Measurements from ENCODE around the gene GBX2. TPM values are rescaled to one million over a fixed set of nuclear protein-coding genes. Genes with fewer than 3 reads are reported as not detected.

Gene GBX2
- total RNA-seq, 4 donors from 2014 or later: not detected

GRCh38 chr2:236119476-236119875 lies 48.7 kb downstream of the GBX2 start:
- Histone ChIP-seq H3K27me3 (no peaks in the 10 kb centered on the region), H3K27ac (no peak overlapping the region), H3K4me3 (no peak overlapping the region), H3K4me1 (peaks cover 0 to 8% (median 0%) of the 10 kb centered on the region in 4 donors), H3K36me3 (peaks cover 0 to 41% (median 7%) of the 10 kb centered on the region in 3 donors), H3K9me3 (no peaks in the 10 kb centered on the region)
- DNase-seq (ENCODE audit: low spot score in 2 of 2): no peak
- WGBS, 2 donors: 75 to 87% methylated on average over 10 to 13 of the region's 13 CpGs
- TF ChIP-seq CTCF (IDR thresholded peaks at IDR 0.05) (no peak), EP300 (IDR thresholded peaks at IDR 0.05) (no peak), POLR2A (IDR thresholded peaks at IDR 0.05) (no peak)

- Histone ChIP-seq H3K27ac (no peak overlapping the region), H3K36me3 (peaks cover 0 to 37% (median 2%) of the 10 kb centered on the region in 3 donors), H3K27me3 (no peaks in the 10 kb centered on the region), H3K9me3 (no peaks in the 10 kb centered on the region), H3K4me3 (no peak overlapping the region), H3K4me1 (peaks cover 0 to 8% (median 0%) of the 10 kb centered on the region in 4 donors)
- no peak for TF ChIP-seq EP300 (IDR thresholded peaks at IDR 0.05)
- TF ChIP-seq POLR2A (IDR thresholded peaks at IDR 0.05): no peak
- no peak for TF ChIP-seq CTCF (IDR thresholded peaks at IDR 0.05)
- 84 to 91% methylated on average over 4 of the region's 4 CpGs for WGBS, 2 donors
- no peak for DNase-seq (ENCODE audit: low spot score in 2 of 2)
These were observed 49.2 kb downstream of the GBX2 start for GRCh38 chr2:236119003-236119402.

GRCh38 chr2:236117861-236118269 lies 50.3 kb downstream of the GBX2 start:
- Histone ChIP-seq H3K4me1 (peaks cover 0 to 8% (median 0%) of the 10 kb centered on the region in 4 donors), H3K27me3 (no peaks in the 10 kb centered on the region), H3K27ac (no peak overlapping the region), H3K9me3 (no peaks in the 10 kb centered on the region), H3K4me3 (no peak overlapping the region), H3K36me3 (peaks cover 0 to 28% (median 0%) of the 10 kb centered on the region in 3 donors)
- no peak for DNase-seq (ENCODE audit: low spot score in 2 of 2)
- WGBS, 2 donors: 63 to 68% methylated on average over 10 of the region's 10 CpGs
- TF ChIP-seq CTCF (IDR thresholded peaks at IDR 0.05) (no peak), EP300 (IDR thresholded peaks at IDR 0.05) (no peak), POLR2A (IDR thresholded peaks at IDR 0.05) (no peak)

- no peaks in the 10 kb centered on the region for H3K27me3 ChIP-seq
- DNase-seq (ENCODE audit: low spot score in 2 of 2): no peak
- peaks cover 0 to 8% (median 0%) of the 10 kb centered on the region in 4 donors for H3K4me1 ChIP-seq
- no peaks in the 10 kb centered on the region for H3K9me3 ChIP-seq
- no peak overlapping the region for H3K4me3 ChIP-seq
- no peak for TF ChIP-seq CTCF (IDR thresholded peaks at IDR 0.05)
- TF ChIP-seq EP300 (IDR thresholded peaks at IDR 0.05): no peak
- no peak for TF ChIP-seq POLR2A (IDR thresholded peaks at IDR 0.05)
- H3K27ac ChIP-seq: no peak overlapping the region
- 74 to 84% methylated on average over 10 of the region's 10 CpGs for WGBS, 2 donors
- peaks cover 0 to 24% (median 0%) of the 10 kb centered on the region in 3 donors for H3K36me3 ChIP-seq
These were observed 50.8 kb downstream of the GBX2 start for GRCh38 chr2:236117401-236117800.

Small RNA genes within 50 kb of the gene (small RNA-seq; reads per million reads assigned to genes)
- gene RF00019 (not detected), gene RNU1-31P (not detected)

Other genes with a start within 250 kb of the GBX2 start
- gene ASB18, start 96.0 kb upstream of the GBX2 start, total RNA-seq: not detected